ENCODE results near the gene FMNL2.
A peak's percentile ranks its signal among the peaks of the same experiment; 100 is the strongest.

Gene FMNL2

DNA sequence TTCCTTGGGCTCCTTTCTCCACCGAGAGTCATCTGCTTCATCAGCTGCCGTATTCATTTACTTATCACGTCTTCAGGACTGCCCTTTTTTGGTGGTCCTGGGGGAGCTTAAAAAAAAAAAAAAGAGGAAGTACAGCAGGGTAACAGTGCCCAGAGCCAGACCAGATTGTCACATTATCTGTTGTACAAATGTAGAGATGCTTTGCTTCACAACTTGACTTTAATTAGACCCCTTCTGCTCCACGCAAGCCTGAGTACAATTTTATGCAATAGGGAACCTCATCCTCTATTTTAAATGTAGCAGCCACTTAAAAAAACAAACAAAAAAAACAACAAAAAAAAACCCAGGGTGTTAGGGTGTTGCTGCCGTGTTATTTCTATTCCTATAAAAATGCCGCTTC lies 254.0 kb downstream of the FMNL2 start:
- DNase-seq, result peak; percentile 41

DNA sequence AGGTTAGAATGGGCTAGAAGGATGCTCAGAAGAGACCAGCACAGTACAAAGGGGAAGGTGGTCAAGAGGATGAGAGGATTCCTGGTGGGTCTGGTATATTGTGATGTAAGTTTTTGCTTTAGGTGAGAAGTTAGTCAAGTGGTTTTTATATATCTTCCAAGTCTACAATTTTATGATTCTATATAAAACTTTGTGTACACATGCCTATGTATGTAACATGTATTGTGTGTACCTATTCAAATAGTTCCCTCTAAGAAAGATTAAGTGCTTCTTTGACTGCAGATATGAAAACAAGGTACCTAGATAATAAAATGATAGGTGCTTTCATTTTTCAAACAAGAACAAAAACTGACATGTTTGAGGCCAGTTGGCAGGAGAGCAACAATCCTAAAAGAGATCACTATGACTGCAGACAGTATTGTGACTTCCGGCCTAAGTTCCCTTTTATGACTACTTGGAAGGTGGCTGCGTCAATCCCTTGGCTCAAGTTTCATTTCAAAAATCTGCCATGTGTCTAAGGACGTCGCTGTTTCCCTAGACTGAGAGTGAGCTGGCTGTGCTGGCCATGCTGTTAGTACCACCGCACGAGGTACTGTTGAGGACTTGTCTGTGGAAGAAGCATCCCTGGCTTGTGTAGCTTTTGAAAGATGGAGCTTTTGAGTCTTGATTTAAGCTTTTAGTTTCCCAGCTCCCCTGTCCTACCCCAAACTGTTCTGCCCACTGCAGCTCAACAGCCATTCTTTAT lies 259.2 kb downstream of the FMNL2 start:
- DNase-seq, result no peak

DNA sequence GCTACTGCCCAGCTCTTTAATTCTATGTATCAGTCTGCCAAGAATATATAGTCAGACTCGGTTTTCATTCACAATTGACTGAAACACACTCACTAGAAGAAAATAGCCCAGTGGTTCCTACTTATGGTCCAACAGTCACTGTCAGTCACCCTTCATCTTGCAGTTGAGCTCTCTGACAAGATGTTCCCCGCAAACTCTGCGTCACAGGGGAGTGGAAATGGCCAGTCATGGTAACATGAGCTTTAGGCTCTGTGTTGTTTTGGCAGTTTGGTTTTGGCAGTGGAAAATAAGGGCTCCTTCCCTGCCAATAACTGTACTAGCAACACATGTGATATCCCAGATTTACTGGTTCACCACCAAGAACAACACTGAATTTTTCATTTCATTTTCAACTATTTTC lies 259.8 kb downstream of the FMNL2 start:
- DNase-seq, result no peak

DNA sequence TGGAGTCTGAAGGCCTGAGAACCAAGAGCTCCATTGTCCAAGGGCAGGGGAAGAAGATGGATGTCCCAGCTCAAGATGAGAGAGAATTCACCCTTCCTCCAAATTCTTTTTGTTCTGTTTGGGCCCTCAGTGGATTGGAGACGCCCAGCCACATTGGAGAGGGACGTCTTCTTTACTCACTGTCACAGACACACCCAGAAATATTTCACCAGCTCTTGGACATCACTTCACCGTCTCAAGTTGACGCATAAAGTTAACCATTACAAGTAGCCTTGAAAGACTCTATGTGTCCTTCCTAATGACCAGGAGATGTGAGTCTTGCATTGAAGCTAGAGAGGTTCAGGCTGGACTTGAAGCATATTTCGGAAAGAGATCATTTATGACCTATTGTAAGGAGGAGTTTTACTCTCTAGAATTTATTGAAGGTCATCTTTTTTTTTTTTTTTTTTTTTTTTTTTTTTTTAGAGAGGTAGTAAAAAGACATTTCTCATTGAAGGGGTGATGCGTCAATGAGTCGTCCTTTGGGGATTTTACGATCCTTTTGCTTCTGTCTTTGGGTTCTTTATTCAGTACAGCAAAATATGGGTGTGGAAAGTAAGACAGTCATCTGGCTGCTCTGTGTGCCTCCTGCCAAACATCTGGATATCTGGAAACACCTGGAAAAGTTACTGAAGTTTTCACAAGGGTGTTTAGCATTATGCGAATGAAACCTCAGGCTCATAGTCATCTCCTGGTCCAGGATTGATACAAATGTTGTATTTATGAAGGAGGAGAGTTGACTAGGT lies 264.2 kb downstream of the FMNL2 start:
- DNase-seq, result no peak

DNA sequence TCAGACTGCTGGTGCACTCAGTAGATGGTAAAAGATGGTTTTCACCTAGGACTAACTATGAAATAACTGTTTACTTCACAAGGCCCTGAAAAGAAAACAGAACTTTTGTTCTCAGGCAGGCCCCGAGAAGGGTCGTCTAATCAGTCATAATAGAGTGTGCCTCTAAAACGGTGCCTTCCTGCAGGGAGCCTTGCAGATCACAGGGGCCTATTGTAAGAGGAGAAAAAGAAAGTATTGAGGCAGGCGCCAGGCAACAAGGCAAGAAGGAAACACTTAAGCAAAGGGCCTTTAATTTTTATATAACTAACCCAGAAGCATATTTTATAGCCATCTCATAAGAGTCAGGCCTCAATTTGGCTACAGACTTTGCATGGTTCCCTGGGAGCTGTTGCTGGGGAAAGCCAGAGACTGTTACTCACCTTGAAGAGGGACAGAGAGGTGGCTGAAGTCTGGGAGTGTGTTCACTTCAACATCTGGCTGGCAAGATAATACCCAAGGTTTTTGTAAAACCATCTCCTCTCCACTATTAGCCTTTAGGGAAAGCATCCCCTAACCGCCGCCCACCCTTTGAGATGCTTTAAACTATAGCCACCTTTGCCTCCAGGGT lies 265.2 kb downstream of the FMNL2 start:
- no peak for DNase-seq

DNA sequence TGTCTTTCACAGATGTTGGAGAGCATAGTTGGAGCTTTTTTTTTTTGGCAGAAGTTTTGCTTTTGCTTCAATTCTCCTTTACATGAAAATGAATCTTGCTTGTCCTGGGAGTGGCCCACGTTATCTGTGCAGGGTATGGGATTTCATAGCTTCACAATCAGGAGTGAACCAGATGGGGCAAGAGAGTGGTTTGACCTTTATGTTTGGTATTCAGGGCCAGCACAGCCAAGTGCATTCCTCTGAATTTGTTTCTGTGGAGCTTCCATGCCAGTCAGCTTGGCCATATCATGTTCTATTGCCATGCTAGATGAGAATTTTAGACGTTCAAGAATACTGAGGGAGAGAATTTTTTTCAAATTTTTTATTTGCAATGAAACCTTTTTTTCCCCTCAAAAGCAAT lies 265.7 kb downstream of the FMNL2 start:
- no peak for DNase-seq

DNA sequence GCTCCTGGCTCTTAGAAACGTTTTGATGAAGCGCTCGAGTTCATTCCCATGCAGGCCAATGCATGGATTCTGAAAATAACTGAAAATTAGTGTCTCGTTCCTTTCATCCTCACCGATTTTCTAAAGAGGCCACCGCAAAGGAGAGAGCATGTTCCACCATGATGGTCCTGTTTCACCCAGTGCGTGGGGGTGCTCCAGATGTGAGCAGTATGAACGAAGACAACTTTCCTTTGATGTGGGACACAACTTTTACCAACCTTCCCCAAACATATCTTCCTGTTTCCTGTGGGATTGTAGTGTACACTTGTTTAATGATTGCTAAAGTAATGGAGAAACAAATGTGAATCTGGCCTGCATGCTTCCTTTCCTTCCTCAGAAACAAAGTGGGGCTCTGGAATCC lies 267.8 kb downstream of the FMNL2 start:
- no peak for DNase-seq

DNA sequence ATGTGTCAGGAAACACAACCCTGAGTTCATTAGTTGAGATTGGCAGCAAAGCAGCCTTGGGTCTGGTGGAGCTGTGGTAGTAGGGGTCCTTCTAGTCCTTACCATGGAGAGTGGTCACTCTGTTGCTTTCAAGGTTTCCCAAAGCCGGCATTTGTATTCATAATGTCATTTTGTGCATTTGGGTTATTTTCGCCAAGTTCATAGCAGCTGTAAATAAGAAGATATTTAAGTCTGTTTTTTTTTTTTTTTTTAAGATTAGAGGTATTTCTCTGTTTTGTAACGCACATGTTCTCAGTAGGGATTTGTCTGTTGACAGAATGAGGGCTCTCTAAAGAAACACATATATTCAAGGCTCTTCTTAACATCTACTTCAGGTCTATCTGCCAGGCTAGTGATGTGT lies 268.2 kb downstream of the FMNL2 start:
- no peak for DNase-seq

DNA sequence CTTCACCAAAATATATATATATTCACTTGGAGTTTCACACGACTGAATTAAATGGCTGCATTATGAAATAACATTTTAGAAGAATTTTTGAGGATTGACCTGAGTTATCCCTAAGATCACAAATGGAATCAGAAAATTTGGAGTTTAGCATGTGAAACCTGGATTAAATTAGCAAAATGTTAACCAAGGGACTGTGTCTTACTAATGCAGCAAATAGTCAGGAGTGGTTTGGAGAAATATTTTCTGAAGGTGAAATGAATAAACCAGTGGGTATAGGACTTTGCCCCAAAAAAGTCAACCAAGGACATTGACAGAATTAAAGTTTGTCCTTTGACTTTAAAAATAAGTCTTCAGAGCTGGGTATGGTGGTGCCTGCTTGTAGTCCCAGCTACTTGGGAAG lies 271.1 kb downstream of the FMNL2 start:
- DNase-seq, result no peak

DNA sequence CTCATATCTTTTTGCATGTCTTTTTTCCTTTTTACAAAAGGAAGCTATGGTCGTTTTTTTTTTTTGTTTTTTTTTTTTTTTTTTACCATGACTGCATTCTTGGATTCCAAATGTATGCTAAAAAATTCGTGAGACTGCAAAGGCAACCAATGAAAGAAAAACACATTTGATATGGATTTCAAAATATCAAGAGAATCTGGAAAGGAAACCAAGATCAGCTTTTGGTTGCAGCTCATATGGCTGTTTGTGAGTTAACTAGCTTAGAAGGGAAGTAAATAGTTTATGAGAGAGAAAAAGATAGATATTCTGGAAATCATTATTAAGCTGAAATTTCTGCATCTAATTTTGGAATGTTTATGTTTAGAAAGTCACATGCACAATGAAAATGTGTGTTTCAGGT lies 272.0 kb downstream of the FMNL2 start:
- DNase-seq, result no peak

DNA sequence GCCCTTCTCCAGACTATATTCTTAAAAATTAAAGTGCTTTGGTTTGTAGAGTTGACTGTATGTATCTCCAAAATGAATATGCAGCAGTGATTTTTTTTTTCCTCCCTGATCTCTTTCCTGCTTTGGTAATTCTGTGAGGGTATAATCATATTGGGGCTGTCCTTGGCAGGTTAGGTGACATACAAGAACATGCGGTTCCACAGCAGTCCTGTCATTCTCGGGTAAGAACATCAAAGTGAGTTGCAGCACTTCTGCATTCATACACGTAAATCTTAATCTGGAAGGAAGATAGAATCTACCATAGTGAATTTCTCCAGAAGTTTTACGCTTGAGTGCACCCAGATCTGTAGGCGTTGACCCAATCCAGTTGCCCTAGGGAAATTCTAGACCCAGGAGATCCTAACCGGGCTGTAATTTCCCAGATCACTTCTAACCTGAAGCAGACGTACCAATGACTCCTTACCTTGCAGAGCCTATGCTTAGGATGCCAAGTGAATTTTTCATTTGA lies 272.9 kb downstream of the FMNL2 start:
- DNase-seq, result no peak

DNA sequence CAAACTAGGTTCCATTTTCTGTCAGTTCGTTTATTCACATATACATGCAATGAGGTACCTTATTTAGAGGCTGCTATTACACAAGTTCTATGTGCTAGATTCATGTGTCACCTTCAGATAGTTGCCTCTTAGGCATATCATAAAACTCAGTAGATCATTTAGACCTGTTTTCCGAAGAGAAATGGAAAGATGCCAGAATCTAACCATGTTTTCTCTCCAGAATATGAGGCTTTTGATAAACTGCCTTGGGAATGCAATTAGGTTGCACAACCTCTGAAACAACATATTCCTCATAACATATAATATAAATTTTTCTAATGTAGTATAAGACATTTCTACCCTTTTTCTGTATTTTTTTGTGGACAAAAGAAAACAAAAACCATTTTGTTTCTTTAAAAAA lies 274.2 kb downstream of the FMNL2 start:
- DNase-seq, result no peak

DNA sequence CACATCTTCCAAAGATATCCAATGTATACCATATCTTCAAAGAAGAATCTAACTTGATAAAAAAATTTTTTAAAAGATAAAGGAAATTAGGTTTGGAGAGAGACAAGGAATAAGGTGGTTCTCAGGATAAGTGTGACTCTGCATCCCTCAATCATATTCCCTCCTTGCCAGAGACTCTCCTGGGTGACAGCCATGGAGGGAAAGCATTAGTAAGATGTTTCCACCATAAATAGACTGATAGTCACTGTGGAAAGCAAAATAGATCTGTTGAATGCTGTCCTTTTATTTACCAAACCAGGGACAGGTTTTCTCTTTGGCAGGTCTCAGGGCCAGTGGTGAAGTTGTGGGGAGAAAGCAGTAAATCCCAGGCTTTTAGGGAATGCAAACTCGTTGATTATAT lies 274.7 kb downstream of the FMNL2 start:
- no peak for DNase-seq

DNA sequence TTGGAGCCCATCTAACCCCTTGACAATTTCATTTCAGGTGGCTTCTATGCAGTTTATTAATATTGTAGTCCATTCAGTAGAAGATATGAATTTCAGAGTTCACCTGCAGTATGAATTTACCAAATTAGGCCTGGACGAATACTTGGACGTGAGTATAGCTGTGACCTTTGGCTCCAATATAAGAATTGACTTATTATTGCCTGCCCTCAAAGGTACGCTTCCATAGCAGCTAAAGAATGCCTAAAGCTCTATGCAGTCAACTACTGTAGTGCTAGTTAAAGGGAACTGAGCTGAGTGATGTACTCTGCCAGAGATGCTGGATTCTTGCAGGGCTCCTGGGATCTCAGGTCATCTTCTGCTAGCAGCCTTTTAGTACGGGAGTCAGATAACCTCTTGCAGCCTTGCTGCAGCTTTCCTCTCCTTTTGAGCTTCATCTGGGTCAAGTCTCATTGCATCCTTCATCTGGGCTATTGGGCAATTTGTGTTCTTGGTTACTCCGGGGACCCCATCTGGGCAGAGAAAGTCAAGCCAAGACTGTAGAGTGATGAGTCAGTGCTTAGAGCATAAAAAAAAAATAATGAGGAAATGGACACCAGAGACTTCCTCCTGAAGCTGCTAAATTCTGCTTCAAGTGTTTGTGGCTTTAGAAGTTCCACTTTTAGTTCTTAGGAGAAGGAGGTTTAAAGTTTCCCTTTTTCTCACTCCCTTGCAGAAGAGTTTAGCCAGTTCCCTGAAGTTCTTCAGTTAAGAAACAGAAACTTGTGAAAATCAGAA lies 276.7 kb downstream of the FMNL2 start:
- DNase-seq, result no peak

DNA sequence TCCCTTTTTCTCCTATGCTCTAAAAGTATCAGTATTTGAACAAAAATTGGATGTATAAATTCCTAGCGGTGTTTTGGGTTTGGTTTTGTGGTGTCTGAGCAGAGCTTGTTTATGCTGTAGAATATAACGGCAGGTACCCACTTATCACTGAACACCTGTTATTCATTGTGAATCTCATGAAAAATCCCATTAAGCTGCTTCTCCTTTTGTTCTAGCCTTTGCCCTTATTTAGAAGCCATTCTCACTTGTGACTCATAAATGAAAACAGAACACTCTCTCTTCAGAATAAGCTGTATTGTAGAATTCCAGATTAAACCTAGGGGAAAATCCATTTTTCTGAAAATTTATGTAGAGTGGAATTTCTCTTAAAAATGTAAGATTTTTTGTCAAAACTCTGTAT lies 278.3 kb downstream of the FMNL2 start:
- DNase-seq, result no peak

DNA sequence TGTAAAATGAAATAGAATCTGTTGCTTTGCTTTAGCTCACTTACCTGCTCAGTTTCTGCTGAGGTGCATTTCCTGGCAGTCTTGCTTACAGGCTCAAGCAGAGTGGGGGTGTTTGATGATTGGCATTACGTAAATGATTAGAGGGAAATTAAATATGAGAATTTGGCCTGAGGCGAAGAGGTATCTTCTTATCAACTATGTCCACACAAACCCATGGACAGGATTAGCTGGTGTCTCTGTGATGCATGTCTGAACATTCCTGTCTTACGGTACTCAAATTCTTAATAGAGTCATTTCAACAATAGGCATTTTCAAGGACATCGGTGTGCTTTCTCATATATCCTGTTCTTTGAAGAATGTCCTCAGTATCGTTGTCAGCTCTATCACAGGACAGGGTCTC lies 280.2 kb downstream of the FMNL2 start:
- DNase-seq, result no peak

DNA sequence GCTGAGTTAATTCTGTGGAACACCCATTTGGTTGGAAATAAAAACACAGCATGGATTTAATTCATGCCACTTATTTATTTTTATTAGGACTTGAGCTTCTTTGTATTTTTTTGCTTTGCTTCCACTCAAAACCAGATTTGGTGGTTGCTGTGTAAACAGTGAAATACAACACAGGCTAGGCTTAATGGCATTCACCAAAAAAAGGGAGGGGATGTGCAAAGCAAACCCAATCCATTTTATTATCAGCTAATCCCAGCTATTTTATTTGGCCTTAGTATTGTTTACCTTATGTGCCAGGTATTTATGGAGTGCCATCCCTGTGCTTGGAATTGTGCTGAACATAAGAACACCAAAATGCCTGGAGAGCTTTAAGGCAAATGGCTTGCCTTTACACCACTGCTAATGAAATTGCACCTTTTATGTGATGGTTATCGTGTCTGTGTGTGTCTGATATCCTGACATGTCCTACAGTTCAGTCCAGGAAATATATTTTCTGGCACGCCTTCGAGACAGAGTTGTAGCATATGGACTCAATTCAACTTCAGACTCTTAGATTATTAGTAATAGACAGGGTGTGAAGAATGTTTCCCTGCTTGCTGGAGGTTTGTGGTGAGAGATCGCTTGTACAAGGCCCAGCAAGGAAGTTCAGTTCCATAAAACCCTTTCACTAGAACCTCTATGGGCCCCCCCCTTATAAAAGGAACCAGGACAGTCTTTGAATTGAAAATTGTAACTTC lies 282.6 kb downstream of the FMNL2 start:
- no peak for DNase-seq

DNA sequence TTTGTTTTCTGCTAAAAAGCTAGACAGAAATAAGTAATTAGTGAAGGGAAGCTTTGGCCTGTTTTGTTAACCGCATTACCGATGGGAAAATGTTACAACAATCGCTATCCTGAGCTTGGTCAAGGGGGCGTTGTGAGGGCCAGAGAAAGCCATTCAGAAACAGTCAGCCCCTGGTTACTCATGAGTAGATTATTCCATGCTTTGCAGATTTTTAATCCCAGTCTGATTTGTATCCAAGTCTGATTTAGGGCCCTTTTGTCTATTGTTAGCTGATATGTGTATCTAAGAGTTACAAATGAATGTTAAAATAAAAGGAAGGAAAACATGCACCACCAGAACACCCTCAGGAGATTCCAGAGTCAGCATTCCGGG lies 283.2 kb downstream of the FMNL2 start:
- no peak for DNase-seq

DNA sequence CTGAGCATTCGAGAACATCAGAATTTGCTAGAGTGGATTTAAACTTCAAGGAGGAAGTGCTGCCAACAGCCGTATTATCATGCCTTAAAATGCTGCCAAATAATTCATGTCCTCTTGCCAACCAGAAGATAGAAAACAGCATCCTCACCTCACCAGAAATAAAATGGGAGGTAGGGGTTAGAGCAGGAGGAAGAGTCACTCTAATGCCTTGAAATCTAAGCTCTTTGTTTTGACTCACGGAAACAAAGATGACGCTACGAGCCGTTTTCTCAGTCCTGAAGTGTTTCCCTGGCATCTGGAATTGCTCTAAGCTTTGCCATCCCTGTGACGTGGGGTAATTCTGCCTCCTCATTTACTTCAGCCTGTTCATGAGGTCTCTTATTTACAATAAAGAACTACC lies 285.2 kb downstream of the FMNL2 start:
- DNase-seq, result no peak

DNA sequence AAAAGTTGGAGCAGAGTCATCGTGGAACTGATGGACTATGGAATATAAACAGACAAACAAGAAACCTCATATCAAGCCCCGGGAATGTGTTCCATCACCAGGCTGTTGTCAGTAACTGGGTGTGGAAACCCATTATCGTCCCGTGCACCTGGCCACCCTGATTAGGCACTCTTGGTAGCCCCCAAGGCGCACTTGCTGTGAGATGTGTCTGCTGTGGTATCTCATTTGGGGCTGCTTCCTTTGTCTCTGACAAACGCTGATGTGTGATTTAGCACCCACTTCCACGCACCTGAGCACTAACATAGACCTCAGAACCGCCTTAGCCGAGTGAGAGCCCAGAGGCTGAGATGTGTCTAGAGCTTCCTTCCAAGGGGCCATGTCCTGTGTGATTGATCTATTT lies 286.0 kb downstream of the FMNL2 start:
- no peak for DNase-seq

DNA sequence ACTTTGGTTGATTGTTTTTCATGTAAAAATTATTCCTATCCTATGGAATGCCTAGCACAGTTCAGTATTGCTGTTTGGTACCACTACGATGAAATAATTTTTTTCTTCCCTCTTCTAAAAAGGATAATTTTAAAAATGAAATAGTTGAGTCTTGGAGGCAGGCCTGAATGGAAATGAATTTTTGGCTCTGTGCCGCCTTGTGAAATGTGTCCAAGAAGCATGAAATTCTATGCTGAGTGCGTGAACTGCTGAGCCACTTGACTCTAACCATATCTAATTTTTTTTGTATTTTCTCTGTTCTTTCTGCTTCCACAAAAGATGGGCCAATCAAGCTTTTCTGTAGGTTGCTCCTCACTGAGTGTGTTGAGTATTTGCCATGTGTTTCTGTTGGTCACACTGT lies 287.2 kb downstream of the FMNL2 start:
- DNase-seq, result no peak

DNA sequence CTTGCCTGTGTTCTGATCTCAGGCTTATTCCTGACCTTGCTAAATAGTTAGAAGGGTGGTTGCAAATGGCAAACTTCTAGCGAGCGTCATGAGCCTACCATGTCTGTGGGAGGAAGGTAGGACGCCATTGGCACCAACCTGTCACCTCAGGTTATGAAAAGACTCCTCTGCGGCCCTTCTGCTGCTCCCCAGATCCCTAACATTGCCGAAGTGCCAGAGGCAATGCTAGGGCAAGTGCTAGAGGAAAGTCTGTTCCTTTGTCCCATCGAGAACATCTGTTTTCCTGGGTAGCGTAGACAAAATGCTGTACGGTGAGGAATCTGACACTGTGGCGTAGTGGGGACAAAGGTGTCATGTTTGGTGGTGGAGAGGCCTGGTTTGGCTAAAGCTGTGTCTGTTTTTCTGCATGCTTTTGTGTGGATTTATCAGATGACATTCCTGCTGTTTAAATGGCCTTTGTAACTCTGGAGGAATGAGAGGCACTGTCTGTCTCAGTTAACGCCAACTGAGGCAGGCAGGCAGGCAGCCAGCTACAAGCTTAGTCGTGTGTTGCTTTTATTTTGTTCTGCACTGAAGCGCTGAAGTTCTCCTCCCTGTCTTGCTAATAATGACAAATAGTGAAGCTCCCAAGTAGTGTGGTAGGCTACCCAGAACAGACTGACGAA lies 288.2 kb downstream of the FMNL2 start:
- no peak for DNase-seq
